HEK293 (cell line): ENCODE data around the gene CDH12.

Experiments
- CTCF ChIA-PET: fragments of 350-600 bp; formaldehyde crosslinking; extraction: SDS; loops from one replicate; lab custom pipeline; 2021; ENCODE audit warnings: antibody characterized with exemption; lab: Yijun Ruan, JAX
- POLR2A ChIA-PET: fragments of 300-600 bp; formaldehyde crosslinking; extraction: SDS; loops from one replicate; lab custom pipeline; 2020; ENCODE audit warnings: antibody characterized with exemption, inconsistent platforms; lab: Yijun Ruan, JAX
- H3K27ac ChIP-seq: fragments of 200-500 bp; sonication (Bioruptor generic); 2 replicates; pipeline ENCODE4 v1.5.1; 2014; ENCODE audit warnings: low read depth, low read length, control low read depth, inconsistent platforms; ENCODE audit errors: extremely low read depth
- H3K36me3 ChIP-seq, 2 experiments: fragments of 200-500 bp in 1 of 2; sonication (Bioruptor generic) in 1 of 2; 1 replicate in 1 of 2; 2 replicates in 1 of 2; pipeline ENCODE4 v1.5.1; 2014 to 2017; ENCODE audit warnings: inconsistent platforms in 2 of 2, low read length in 2 of 2; ENCODE audit not compliant: control insufficient read depth in 2 of 2, insufficient read depth in 1 of 2
- H3K4me1 ChIP-seq: fragments of 200-500 bp; sonication (Bioruptor generic); 2 replicates; pipeline ENCODE4 v1.5.1; 2014; ENCODE audit warnings: mild to moderate bottlenecking, low read length, inconsistent platforms; ENCODE audit not compliant: control insufficient read depth, insufficient read depth
- H3K4me3 ChIP-seq: 2 replicates; pipeline ENCODE4 v1.5.1; 2011; ENCODE audit warnings: low read depth, mild to moderate bottlenecking, control low read depth, low read length, moderate library complexity
- H3K9me3 ChIP-seq: fragments of 200-500 bp; sonication (Bioruptor generic); 2 replicates; pipeline ENCODE4 v1.5.1; 2014; ENCODE audit warnings: low read depth, low read length, inconsistent platforms; ENCODE audit not compliant: control insufficient read depth, insufficient read depth
- KLF7 ChIP-seq: fragments of 450-650 bp; formaldehyde crosslinking; IDR thresholded peaks from 2 replicates; pipeline ENCODE4 v1.5.1; 2016; ENCODE audit warnings: missing biosample characterization, missing genetic modification characterization, borderline replicate concordance
- SETDB1 ChIP-seq: IDR thresholded peaks from one replicate; pipeline ENCODE4 v1.6.1; 2017; ENCODE audit warnings: mild to moderate bottlenecking, low read length, moderate library complexity, mixed read lengths; ENCODE audit not compliant: insufficient read length
- TCF7L2 ChIP-seq: IDR thresholded peaks from 2 replicates; pipeline ENCODE4 v1.6.1; 2011; ENCODE audit warnings: low read depth, mild to moderate bottlenecking, inconsistent platforms, low read length, moderate library complexity, borderline replicate concordance
- TRIM28 ChIP-seq: IDR thresholded peaks from 2 replicates; pipeline ENCODE4 v1.6.1; 2011; ENCODE audit warnings: low read length, control low read depth, borderline replicate concordance
- ZFP69B ChIP-seq: fragments of 450-650 bp; formaldehyde crosslinking; IDR thresholded peaks from 2 replicates; pipeline ENCODE4 v1.5.1; 2016; ENCODE audit warnings: missing biosample characterization, missing genetic modification characterization
- ZNF155 ChIP-seq: fragments of 450-650 bp; formaldehyde crosslinking; IDR thresholded peaks from 2 replicates; pipeline ENCODE4 v1.5.1; 2016; ENCODE audit warnings: missing biosample characterization, missing genetic modification characterization
- ZNF292 ChIP-seq: fragments of 450-650 bp; formaldehyde crosslinking; IDR thresholded peaks from 2 replicates; pipeline ENCODE4 v1.5.1; 2016; ENCODE audit warnings: low read depth, missing biosample characterization, missing genetic modification characterization, borderline replicate concordance
- ZNF433 ChIP-seq: fragments of 450-650 bp; formaldehyde crosslinking; IDR thresholded peaks from 2 replicates; pipeline ENCODE4 v1.5.1; 2016; ENCODE audit warnings: missing biosample characterization, missing genetic modification characterization, low read depth
- ZNF558 ChIP-seq: fragments of 450-650 bp; formaldehyde crosslinking; IDR thresholded peaks from 2 replicates; pipeline ENCODE4 v1.5.1; 2016; ENCODE audit warnings: missing biosample characterization, missing genetic modification characterization
- ZNF596 ChIP-seq: fragments of 450-650 bp; IDR thresholded peaks from 2 replicates; pipeline ENCODE4 v1.5.0; 2018; ENCODE audit warnings: missing biosample characterization, mild to moderate bottlenecking, missing genetic modification characterization, moderate library complexity
- ZNF707 ChIP-seq: fragments of 450-650 bp; formaldehyde crosslinking; IDR thresholded peaks from 2 replicates; pipeline ENCODE4 v1.5.1; 2016; ENCODE audit warnings: missing biosample characterization, missing genetic modification characterization
- ZNF777 ChIP-seq: fragments of 450-650 bp; formaldehyde crosslinking; IDR thresholded peaks from 2 replicates; pipeline ENCODE4 v1.5.1; 2017; ENCODE audit warnings: missing biosample characterization, missing genetic modification characterization, borderline replicate concordance
- ZNF792 ChIP-seq: fragments of 450-650 bp; formaldehyde crosslinking; IDR thresholded peaks from 2 replicates; pipeline ENCODE4 v1.5.1; 2016; ENCODE audit warnings: missing biosample characterization, missing genetic modification characterization
- TF ChIP-seq, protein P1 (sequence below): fragments of 450-650 bp; formaldehyde crosslinking; conservative IDR thresholded peaks from 2 replicates; pipeline ENCODE4 v1.5.1; 2016; ENCODE audit warnings: low read depth, missing biosample characterization, missing genetic modification characterization
- TF ChIP-seq, protein P2 (sequence below): fragments of 450-650 bp; formaldehyde crosslinking; IDR thresholded peaks from 2 replicates; pipeline ENCODE4 v1.5.1; 2016; ENCODE audit warnings: missing biosample characterization, missing genetic modification characterization
- TF ChIP-seq, protein P3 (sequence below): fragments of 450-650 bp; formaldehyde crosslinking; IDR thresholded peaks from 2 replicates; pipeline ENCODE4 v1.5.1; 2016; ENCODE audit warnings: missing biosample characterization, missing genetic modification characterization
- TF ChIP-seq, protein P4 (sequence below): fragments of 450-650 bp; formaldehyde crosslinking; IDR thresholded peaks from 2 replicates; pipeline ENCODE4 v1.5.1; 2016; ENCODE audit warnings: missing biosample characterization, missing genetic modification characterization
- TF ChIP-seq, protein P5 (sequence below): fragments of 450-650 bp; formaldehyde crosslinking; IDR thresholded peaks from 2 replicates; pipeline ENCODE4 v1.5.1; 2016; ENCODE audit warnings: missing biosample characterization, missing genetic modification characterization
- TF ChIP-seq, protein P6 (sequence below): fragments of 450-650 bp; formaldehyde crosslinking; IDR thresholded peaks from 2 replicates; pipeline ENCODE4 v1.5.1; 2016; ENCODE audit warnings: missing biosample characterization, missing genetic modification characterization, low read depth

CDH12 gene

DNA sequence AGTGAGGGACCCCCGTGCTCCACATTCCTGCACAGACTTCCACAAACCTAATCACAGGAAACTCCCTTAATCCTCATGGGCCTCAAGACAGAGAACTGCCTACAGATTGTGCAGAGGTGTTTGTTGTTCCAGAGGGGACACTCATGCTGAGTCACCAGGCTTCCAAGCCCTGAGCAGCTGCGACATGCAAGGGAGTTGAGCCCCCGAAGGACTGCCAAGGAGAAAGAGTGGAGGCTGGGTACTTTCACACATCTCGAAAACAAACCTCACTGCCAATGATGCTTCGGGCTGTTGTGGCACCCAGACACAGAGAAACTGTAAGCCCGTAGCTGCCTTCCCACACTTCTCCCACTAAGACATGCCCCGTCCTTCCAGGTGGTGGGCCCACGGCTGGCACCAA, 480.8 kb downstream of the CDH12 start (continued):
- TF ChIP-seq, protein P1, sequence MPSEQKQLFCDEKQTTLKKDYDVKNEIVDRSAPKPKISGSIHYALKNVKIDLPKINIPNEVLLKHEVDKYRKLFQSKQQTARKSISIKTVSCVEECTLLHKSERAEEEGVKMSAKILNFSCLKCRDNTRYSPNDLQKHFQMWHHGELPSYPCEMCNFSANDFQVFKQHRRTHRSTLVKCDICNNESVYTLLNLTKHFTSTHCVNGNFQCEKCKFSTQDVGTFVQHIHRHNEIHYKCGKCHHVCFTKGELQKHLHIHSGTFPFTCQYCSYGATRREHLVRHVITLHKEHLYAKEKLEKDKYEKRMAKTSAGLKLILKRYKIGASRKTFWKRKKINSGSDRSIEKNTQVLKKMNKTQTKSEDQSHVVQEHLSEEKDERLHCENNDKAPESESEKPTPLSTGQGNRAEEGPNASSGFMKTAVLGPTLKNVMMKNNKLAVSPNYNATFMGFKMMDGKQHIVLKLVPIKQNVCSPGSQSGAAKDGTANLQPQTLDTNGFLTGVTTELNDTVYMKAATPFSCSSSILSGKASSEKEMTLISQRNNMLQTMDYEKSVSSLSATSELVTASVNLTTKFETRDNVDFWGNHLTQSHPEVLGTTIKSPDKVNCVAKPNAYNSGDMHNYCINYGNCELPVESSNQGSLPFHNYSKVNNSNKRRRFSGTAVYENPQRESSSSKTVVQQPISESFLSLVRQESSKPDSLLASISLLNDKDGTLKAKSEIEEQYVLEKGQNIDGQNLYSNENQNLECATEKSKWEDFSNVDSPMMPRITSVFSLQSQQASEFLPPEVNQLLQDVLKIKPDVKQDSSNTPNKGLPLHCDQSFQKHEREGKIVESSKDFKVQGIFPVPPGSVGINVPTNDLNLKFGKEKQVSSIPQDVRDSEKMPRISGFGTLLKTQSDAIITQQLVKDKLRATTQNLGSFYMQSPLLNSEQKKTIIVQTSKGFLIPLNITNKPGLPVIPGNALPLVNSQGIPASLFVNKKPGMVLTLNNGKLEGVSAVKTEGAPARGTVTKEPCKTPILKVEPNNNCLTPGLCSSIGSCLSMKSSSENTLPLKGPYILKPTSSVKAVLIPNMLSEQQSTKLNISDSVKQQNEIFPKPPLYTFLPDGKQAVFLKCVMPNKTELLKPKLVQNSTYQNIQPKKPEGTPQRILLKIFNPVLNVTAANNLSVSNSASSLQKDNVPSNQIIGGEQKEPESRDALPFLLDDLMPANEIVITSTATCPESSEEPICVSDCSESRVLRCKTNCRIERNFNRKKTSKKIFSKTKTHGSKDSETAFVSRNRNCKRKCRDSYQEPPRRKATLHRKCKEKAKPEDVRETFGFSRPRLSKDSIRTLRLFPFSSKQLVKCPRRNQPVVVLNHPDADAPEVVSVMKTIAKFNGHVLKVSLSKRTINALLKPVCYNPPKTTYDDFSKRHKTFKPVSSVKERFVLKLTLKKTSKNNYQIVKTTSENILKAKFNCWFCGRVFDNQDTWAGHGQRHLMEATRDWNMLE (tag by site-specific recombination) = no peak
- TF ChIP-seq KLF7 (tag by site-specific recombination) = no peak

DNA sequence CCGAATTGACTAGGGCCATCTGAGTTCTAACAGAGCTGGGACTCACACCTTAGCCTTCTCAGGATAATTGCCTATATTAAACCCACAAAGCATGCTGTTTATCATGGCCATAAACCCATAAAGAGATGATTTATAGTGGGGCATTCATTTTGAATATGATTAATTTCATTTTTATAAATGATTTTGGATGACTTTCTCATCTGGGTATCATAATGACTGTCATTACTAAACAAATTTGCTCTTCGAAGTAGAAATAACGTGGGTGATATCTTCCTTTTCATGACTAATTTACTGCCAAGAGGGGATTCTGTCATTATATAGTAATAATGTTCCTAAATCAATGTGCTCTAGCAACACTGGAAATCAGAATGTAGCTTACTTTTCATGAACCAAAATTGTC, 498.2 kb downstream of the CDH12 start:
- CTCF ChIA-PET = no interaction called here

DNA sequence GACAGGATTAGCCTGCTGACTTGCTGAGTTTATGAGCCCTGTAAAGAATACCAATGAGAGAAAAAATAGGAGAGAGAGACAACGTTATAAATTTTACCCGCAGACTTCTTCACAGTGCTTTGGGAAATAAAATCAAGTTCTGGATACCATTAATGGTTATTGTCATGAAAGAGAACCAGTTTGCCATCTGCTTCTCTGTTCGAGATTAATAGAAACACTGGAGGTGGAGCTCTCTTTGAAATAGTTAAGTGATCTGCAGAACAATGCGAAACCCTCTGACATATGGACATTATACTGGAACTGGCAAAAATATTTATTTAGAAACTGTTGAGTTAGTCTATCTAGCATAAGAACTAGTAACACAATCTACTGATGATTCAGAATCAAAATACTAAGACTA, 500.7 kb downstream of the CDH12 start:
- ChIA-PET POLR2A (no interaction called here), CTCF (no interaction called here)
- H3K36me3 ChIP-seq = no peaks in the 10 kb centered on the region
- H3K9me3 ChIP-seq = no peaks in the 10 kb centered on the region
- no peaks in the 10 kb centered on the region for H3K4me1 ChIP-seq
- no peak overlapping the region for H3K4me3 ChIP-seq
- no peak overlapping the region for H3K27ac ChIP-seq
- TF ChIP-seq TCF7L2 (no peak), ZNF707 (no peak), ZNF433 (tag by site-specific recombination) (no peak), TRIM28 (no peak), ZFP69B (no peak), ZNF777 (no peak), ZNF292 (tag by site-specific recombination) (no peak), ZNF558 (tag by site-specific recombination) (no peak), ZNF155 (tag by site-specific recombination) (no peak)
- TF ChIP-seq, protein P2, sequence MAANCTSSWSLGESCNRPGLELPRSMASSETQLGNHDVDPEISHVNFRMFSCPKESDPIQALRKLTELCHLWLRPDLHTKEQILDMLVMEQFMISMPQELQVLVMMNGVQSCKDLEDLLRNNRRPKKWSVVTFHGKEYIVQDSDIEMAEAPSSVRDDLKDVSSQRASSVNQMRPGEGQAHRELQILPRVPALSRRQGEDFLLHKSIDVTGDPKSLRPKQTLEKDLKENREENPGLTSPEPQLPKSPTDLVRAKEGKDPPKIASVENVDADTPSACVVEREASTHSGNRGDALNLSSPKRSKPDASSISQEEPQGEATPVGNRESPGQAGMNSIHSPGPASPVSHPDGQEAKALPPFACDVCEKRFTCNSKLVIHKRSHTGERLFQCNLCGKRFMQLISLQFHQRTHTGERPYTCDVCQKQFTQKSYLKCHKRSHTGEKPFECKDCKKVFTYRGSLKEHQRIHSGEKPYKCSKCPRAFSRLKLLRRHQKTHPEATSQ = no peak
- TF ChIP-seq, protein P3, sequence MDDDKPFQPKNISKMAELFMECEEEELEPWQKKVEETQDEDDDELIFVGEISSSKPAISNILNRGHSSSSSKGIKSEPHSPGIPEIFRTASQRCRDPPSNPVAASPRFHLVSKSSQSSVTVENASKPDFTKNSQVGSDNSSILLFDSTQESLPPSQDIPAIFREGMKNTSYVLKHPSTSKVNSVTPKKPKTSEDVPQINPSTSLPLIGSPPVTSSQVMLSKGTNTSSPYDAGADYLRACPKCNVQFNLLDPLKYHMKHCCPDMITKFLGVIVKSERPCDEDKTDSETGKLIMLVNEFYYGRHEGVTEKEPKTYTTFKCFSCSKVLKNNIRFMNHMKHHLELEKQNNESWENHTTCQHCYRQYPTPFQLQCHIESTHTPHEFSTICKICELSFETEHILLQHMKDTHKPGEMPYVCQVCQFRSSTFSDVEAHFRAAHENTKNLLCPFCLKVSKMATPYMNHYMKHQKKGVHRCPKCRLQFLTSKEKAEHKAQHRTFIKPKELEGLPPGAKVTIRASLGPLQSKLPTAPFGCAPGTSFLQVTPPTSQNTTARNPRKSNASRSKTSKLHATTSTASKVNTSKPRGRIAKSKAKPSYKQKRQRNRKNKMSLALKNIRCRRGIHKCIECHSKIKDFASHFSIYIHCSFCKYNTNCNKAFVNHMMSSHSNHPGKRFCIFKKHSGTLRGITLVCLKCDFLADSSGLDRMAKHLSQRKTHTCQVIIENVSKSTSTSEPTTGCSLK (tag by site-specific recombination) = no peak
- TF ChIP-seq, protein P4, sequence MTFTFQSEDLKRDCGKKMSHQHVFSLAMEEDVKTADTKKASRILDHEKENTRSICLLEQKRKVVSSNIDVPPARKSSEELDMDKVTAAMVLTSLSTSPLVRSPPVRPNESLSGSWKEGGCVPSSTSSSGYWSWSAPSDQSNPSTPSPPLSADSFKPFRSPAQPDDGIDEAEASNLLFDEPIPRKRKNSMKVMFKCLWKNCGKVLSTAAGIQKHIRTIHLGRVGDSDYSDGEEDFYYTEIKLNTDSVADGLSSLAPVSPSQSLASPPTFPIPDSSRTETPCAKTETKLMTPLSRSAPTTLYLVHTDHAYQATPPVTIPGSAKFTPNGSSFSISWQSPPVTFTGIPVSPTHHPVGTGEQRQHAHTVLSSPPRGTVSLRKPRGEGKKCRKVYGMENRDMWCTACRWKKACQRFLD (tag by site-specific recombination) = no peak
- TF ChIP-seq, protein P5, sequence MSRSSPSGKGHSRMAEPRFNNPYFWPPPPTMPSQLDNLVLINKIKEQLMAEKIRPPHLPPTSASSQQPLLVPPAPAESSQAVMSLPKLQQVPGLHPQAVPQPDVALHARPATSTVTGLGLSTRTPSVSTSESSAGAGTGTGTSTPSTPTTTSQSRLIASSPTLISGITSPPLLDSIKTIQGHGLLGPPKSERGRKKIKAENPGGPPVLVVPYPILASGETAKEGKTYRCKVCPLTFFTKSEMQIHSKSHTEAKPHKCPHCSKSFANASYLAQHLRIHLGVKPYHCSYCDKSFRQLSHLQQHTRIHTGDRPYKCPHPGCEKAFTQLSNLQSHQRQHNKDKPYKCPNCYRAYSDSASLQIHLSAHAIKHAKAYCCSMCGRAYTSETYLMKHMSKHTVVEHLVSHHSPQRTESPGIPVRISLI (tag by site-specific recombination) = no peak

More for the DNA sequence above, 498.2 kb downstream of the CDH12 start:
- H3K9me3 ChIP-seq = no peaks in the 10 kb centered on the region
- no peak overlapping the region for H3K27ac ChIP-seq
- no peaks in the 10 kb centered on the region for H3K4me1 ChIP-seq
- POLR2A ChIA-PET = no interaction called here
- TF ChIP-seq ZNF433 (tag by site-specific recombination) (no peak), ZNF792 (tag by site-specific recombination) (no peak), SETDB1 (no peak), ZNF596 (tag by site-specific recombination) (no peak)
- TF ChIP-seq, protein P4 (tag by site-specific recombination) = no peak
- TF ChIP-seq, protein P6, sequence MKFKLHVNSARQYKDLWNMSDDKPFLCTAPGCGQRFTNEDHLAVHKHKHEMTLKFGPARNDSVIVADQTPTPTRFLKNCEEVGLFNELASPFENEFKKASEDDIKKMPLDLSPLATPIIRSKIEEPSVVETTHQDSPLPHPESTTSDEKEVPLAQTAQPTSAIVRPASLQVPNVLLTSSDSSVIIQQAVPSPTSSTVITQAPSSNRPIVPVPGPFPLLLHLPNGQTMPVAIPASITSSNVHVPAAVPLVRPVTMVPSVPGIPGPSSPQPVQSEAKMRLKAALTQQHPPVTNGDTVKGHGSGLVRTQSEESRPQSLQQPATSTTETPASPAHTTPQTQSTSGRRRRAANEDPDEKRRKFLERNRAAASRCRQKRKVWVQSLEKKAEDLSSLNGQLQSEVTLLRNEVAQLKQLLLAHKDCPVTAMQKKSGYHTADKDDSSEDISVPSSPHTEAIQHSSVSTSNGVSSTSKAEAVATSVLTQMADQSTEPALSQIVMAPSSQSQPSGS (tag by site-specific recombination) = peak; percentile 68
- H3K36me3 ChIP-seq = no peaks in the 10 kb centered on the region
- no peak overlapping the region for H3K4me3 ChIP-seq
